Activated T-cell treated with anti-CD3 and anti-CD28 coated beads, Interleukin-2, amount 50 U/mL, for 24 hours (primary cell): ENCODE results near the gene ALDOC.

Experiments used
- DNase-seq: peaks from one replicate; pipeline ENCODE4 v3.0.0-alpha.2; 2020
- H3K27ac Mint-ChIP-seq: 2 replicates; pipeline ENCODE4 v1.8.0; 2020; ENCODE audit warnings: mild to moderate bottlenecking, mixed read lengths
- H3K27me3 Mint-ChIP-seq: 2 replicates; pipeline ENCODE4 v1.8.0; 2020; ENCODE audit warnings: mixed read lengths
- H3K36me3 Mint-ChIP-seq: 2 replicates; pipeline ENCODE4 v1.8.0; 2020; ENCODE audit warnings: low read depth, mixed read lengths
- H3K4me1 Mint-ChIP-seq: 2 replicates; pipeline ENCODE4 v1.8.0; 2020; ENCODE audit warnings: low read depth, mixed read lengths
- H3K4me3 Mint-ChIP-seq: 2 replicates; pipeline ENCODE4 v1.8.0; 2020; ENCODE audit warnings: mild to moderate bottlenecking, moderate library complexity, mixed read lengths
- H3K9me3 Mint-ChIP-seq: 2 replicates; pipeline ENCODE4 v1.8.0; 2020; ENCODE audit warnings: mixed read lengths

The ALDOC gene

DNA sequence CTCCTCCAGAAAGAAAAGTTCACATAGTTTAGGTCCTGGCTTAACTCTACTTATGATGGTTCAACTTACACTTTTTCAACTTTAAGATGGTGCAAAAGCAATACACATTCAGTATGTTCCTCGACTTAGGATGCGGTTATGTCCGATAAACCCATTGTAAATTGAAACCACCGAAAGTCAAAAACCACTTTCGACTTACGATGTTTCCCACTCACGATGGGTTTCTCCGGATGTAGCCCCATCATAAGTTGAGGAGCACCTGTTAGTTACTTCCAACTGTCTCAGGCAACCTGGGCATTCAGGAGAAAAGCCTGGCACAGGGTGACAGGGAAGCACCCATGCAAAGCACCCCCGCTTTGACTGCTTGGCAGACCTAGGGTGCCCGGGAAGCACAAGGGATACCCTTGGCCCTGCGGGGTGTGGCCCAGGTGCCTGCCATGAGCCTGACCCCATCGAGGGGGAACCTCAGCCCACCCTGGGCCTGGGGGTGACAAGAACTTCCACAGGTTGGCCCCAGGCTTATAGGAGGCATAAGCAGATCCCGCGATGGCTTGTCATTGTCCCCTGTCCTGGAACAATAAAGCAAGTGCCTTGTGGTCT is 38.3 kb downstream of the ALDOC start:
- H3K9me3 Mint-ChIP-seq = no peaks in the 10 kb centered on the region
- H3K27ac Mint-ChIP-seq = no peak overlapping the region
- no peak for DNase-seq
- H3K36me3 Mint-ChIP-seq = no peaks in the 10 kb centered on the region
- no peaks in the 10 kb centered on the region for H3K4me1 Mint-ChIP-seq
- no peak overlapping the region for H3K4me3 Mint-ChIP-seq
- no peaks in the 10 kb centered on the region for H3K27me3 Mint-ChIP-seq

DNA sequence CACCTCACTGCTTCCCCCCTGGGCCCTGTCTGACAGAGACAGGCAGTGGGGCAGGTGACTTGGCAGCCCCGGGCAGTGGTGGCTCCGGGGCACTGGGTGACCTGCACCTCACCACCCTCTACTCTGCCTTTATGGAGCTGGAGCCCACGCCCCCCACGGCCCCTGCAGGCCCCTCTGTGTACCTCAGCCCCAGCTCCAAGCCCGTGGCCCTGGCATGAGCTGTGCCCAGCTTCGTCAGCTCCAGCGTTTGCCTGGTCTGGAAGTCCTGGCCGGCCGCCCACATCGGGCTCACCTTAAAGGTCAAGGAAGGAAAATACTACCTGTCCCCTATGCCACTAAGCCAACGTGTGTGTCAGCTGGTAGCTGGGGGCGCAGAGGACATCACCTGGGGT is 39.5 kb downstream of the ALDOC start:
- H3K4me1 Mint-ChIP-seq = no peaks in the 10 kb centered on the region
- H3K36me3 Mint-ChIP-seq = no peaks in the 10 kb centered on the region
- no peaks in the 10 kb centered on the region for H3K27me3 Mint-ChIP-seq
- no peaks in the 10 kb centered on the region for H3K9me3 Mint-ChIP-seq
- no peak for DNase-seq
- H3K4me3 Mint-ChIP-seq = no peak overlapping the region
- no peak overlapping the region for H3K27ac Mint-ChIP-seq

DNA sequence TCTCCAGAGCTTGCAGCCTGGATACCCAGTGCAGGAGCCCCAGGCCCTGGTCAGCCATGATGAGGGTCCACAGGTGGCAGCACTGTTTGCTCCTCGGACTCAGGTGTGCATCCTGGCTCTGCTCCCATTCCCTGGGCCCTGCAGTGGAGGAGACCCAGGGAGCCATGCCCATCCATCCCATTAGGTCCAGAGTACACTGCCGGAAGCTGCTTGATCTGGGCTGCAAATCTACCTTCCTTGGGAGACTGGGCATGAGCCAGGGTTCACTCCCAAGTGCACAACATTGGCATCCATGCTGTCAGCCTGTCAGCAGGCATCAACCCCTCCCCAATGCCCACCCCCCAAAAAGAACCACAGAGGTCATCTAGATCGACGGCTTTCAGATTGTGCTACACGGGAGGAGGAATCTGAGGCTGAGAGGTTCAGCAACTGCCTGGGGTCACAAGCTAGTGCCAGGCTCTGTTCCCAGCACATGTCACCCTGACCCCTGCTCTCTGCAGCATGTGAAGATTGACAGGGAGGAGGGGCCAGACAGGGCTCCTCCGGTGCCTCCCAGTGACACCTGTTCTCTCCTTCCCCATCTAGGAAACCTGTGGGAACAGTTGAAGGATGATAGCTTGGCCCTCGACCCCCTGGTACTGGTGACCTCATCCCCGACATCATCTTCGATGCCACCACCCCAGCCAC is 40.0 kb downstream of the ALDOC start:
- H3K4me1 Mint-ChIP-seq = no peaks in the 10 kb centered on the region
- no peaks in the 10 kb centered on the region for H3K27me3 Mint-ChIP-seq
- no peak overlapping the region for H3K4me3 Mint-ChIP-seq
- DNase-seq = no peak
- no peaks in the 10 kb centered on the region for H3K9me3 Mint-ChIP-seq
- H3K36me3 Mint-ChIP-seq = no peaks in the 10 kb centered on the region
- no peak overlapping the region for H3K27ac Mint-ChIP-seq

DNA sequence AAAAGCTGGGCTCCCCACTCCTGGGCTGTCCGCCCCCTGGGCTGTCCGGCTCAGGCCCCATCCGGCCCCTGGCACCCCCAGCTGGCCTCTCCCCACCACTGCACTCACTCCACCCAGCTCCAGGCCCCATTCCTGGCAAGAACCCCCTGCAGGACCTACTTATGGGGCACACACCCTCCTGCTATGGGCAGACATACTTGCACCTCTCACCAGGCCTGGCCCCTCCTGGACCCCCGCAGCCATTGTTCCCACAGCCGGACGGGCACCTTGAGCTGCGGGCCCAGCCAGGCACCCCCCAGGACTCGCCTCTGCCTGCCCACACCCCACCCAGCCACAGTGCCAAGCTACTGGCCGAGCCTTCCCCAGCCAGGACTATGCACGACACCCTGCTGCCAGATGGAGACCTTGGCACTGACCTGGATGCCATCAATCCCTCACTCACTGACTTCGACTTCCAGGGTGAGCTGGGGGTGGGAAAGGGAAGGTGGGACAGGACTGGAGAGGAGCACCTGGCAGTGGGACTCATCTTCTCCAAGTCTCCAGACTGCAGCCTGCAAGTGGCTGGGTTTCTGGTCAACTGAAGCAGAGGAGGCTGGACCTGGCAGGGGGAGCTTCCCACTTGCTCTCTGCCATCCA is 41.8 kb downstream of the ALDOC start:
- H3K27ac Mint-ChIP-seq = no peak overlapping the region
- H3K27me3 Mint-ChIP-seq = no peaks in the 10 kb centered on the region
- no peak overlapping the region for H3K4me3 Mint-ChIP-seq

DNA sequence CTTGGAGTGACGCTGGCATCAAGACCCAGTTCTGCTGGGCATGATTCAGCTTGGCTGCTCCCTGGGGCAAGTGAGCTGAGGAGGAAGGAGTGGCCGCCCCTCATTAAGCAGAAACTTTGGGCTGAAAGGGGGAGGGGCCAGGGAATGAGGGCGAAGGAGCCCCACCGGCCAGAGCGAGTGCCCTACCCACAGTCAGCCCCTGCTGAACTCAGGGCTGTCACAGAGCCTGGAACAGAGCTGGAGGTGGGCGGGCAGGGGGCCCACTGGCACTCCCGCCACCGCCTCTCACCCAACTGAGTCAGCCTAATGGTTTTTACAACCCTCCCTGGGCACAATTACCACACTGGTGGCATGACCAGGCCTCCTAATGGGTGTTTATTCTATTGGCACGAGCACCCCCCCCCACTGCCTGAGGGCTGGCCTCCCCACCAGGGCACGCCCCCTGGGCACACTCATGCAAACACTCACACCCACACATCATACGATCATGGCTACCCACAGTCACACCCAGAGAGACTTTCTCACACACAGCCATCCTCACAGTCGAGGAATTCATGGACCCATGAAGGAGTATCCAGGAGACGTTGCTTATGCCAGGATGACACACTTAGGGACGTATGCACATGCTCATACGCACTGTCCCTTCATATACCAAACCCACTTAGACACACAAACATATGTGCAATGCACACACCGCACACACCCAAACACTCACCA is 43.4 kb downstream of the ALDOC start:
- Mint-ChIP-seq H3K4me3 (no peak overlapping the region), H3K36me3 (no peaks in the 10 kb centered on the region), H3K27ac (no peak overlapping the region), H3K27me3 (no peaks in the 10 kb centered on the region), H3K4me1 (no peaks in the 10 kb centered on the region), H3K9me3 (no peaks in the 10 kb centered on the region)
- DNase-seq = no peak

More for the DNA sequence above, 41.8 kb downstream of the ALDOC start:
- H3K9me3 Mint-ChIP-seq = no peaks in the 10 kb centered on the region
- no peak for DNase-seq
- H3K36me3 Mint-ChIP-seq = no peaks in the 10 kb centered on the region
- no peaks in the 10 kb centered on the region for H3K4me1 Mint-ChIP-seq

DNA sequence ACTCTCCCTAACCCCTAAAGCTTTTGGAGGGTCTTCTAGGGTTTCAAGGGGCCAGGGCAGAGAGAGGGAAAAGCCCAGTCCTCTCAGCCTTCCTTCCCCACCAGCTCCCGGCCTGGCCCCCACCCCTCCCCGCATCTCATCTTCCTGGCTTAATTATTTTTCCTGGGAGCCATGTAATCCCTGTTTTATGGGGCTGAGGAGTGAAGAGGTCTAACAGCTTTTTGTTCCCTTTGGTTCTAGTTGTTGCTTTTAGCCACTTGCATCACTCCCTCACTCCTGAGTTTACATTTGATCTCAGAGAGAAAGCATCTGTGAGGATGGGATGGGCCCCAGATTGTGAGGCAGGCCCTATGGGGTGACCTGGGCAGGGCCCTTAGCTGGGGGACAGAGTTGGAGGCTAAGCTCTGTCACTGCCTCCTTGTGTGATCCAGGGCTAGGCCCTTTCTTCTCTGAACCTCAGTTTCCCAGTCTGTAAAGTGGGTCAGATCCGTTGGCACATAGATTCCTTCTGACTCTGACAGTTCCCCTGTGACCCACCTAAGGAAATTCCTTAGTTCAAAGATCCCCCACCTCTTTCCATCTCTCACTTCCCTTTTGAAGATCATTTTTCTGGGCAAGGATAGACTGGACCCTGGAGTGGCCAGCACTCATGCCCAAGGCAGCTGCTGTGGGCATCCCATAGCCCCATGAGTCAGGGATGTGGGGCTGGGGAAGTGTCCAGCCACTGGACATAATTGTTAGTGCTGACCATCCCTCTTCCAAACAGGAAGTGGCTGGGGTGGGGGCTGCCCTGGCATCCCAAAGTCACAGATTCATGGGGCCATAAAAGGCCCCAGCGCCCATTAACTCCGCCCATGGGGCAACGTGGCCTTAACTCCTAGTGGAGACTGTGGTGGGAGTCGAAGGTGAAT is 44.4 kb downstream of the ALDOC start:
- Mint-ChIP-seq H3K9me3 (no peaks in the 10 kb centered on the region), H3K4me3 (no peak overlapping the region), H3K27ac (no peak overlapping the region), H3K36me3 (no peaks in the 10 kb centered on the region), H3K4me1 (no peaks in the 10 kb centered on the region), H3K27me3 (no peaks in the 10 kb centered on the region)
- DNase-seq = no peak

DNA sequence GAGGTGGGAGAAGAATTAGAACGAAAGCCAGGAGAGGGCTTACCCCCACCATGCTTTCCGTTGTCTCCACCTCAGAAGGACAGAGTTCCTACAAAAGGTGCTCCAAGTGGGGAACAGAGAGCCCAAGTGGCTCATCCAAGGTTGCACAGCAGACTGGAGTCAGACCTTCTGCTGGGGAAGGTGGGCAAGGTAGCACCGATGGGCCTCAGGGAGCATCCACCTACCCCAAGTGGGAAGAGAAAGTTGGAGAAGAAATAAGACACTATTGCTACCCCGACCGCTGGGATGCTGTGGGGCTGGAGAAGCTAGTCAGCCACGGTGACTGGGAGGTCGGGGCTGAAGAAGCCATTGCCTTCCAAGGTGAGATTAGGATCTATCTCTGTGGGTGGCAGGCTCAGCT is 45.8 kb downstream of the ALDOC start:
- Mint-ChIP-seq H3K36me3 (no peaks in the 10 kb centered on the region), H3K27ac (no peak overlapping the region), H3K27me3 (no peaks in the 10 kb centered on the region), H3K4me1 (no peaks in the 10 kb centered on the region), H3K4me3 (no peak overlapping the region), H3K9me3 (no peaks in the 10 kb centered on the region)
- no peak for DNase-seq

DNA sequence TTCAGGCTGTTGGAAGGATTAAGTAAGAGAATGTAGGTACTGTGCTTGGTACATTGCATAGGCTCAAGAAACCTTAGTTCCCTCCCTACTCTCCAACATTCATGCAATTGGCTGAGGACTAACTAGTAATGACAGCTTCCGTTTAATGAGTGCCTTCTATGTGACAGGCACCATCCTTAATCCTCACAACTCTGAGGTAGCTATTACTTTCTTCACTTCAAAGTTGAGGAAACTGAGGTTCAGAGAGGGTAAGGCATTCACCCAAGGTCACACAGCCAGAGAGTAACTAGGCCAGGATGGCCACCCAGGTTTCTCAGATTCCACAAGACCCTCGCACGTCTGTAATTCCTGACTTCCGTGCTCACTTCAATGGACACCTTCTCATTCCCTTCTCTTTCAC is 46.4 kb downstream of the ALDOC start:
- DNase-seq = no peak
- Mint-ChIP-seq H3K4me3 (no peak overlapping the region), H3K36me3 (no peaks in the 10 kb centered on the region)

DNA sequence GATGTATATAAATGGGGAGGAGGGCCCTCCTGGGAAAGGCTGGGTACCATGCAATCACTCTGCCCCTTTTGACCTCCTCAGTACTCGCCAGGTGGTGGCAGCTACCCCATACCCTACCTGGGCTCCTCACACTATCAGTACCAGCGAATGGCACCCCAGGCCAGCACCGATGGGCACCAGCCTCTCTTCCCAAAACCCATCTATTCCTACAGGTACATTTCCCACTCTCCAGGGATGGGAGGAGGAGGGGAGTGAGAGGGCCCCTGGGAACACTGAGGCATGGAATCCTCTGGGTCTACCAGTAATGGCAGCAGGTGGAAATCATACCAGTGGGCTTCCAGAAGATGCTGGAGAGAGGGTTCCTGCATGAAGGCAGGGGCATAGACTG is 47.7 kb downstream of the ALDOC start:
- H3K4me3 Mint-ChIP-seq = no peak overlapping the region
- H3K27me3 Mint-ChIP-seq = no peaks in the 10 kb centered on the region
- H3K9me3 Mint-ChIP-seq = no peaks in the 10 kb centered on the region
- no peaks in the 10 kb centered on the region for H3K4me1 Mint-ChIP-seq
- no peaks in the 10 kb centered on the region for H3K36me3 Mint-ChIP-seq
- no peak for DNase-seq
- no peak overlapping the region for H3K27ac Mint-ChIP-seq

More for the DNA sequence above, 46.4 kb downstream of the ALDOC start:
- no peaks in the 10 kb centered on the region for H3K9me3 Mint-ChIP-seq
- H3K4me1 Mint-ChIP-seq = no peaks in the 10 kb centered on the region
- no peaks in the 10 kb centered on the region for H3K27me3 Mint-ChIP-seq
- no peak overlapping the region for H3K27ac Mint-ChIP-seq

DNA sequence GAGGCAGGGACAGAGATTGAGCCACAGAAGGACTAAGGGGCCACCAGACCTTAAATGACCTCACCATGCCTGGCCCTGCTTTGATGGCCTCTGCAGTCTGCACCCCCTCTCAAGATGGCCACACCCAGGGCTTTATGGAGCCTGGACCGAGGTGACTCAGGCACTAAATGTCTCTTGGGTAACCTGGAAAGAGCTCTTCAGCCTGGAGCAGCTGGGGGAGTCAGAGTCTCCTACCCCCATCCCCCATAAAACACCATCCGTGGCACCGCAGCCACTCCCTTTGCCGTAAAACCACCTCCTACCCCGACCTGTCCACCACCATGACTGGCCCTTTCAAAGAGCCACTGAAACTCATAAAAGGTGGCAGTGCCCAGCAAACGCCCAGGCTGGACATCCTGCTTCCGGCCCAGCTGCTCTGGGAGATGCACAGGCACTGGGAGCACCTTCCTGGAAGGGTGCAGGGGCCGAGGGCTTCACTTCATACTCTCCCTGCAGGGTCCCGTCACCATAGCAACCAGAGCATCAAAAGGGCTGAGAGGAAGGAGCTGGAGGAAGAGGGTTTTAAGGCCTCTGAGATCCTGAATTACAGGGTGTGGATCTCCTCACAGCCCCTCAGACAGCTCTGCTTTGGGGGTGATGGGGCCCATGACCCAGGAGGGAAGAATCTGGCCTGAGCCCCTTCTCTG is 48.2 kb downstream of the ALDOC start:
- no peaks in the 10 kb centered on the region for H3K27me3 Mint-ChIP-seq
- H3K4me1 Mint-ChIP-seq = no peaks in the 10 kb centered on the region
- no peak overlapping the region for H3K4me3 Mint-ChIP-seq
- H3K36me3 Mint-ChIP-seq = no peaks in the 10 kb centered on the region
- no peak overlapping the region for H3K27ac Mint-ChIP-seq
- no peaks in the 10 kb centered on the region for H3K9me3 Mint-ChIP-seq
- DNase-seq = no peak

DNA sequence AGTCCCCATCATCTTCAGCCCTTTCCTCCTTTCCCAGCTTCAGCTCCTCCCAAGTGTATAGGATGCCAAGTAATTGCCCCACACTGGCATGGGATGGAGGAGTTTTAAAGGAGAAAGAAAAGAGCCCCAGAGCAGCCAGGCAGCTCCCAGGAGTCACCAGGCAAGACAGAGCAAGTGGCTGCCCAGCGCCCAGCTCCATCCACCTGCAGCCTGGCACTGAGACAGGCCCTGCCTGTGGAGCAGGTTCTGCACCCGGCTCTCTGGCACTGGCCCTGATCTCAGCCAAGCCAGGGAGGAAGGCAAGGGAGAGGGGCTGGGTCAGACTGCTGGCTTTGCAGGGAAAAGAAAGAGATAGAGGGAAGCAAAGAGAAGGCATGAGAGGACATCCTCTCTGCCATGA is 48.8 kb downstream of the ALDOC start:
- Mint-ChIP-seq H3K36me3 (no peaks in the 10 kb centered on the region), H3K27me3 (no peaks in the 10 kb centered on the region), H3K4me1 (no peaks in the 10 kb centered on the region), H3K27ac (no peak overlapping the region), H3K4me3 (no peak overlapping the region), H3K9me3 (no peaks in the 10 kb centered on the region)
- DNase-seq = no peak

DNA sequence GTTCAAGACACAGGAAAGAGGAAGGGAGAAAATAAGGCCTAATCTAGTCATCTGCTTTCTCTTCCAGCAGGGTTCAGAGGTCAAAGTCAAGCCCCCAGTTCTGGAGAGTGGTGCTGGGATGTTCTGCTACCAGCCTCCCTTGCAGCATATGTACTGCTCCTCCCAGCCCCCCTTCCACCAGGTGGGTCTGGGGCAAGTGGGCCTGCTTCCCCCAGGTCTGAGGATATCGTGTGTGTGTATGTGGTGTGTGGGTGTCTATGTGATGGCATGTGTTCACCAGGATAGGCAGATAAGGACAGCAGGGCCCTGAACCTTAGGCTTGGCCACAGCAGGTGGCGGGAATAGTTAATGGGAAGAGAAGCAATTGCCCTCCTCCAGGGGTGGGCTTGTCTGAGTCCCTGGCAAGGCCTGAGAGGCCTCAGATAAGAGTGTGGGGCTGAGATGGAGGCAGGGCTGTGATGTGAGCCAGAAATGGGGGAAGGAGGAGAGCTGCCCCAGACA is 49.5 kb downstream of the ALDOC start:
- no peak for DNase-seq
- H3K9me3 Mint-ChIP-seq = no peaks in the 10 kb centered on the region
- H3K4me3 Mint-ChIP-seq = no peak overlapping the region
- H3K4me1 Mint-ChIP-seq = no peaks in the 10 kb centered on the region
- no peak overlapping the region for H3K27ac Mint-ChIP-seq
- no peaks in the 10 kb centered on the region for H3K36me3 Mint-ChIP-seq
- no peaks in the 10 kb centered on the region for H3K27me3 Mint-ChIP-seq

DNA sequence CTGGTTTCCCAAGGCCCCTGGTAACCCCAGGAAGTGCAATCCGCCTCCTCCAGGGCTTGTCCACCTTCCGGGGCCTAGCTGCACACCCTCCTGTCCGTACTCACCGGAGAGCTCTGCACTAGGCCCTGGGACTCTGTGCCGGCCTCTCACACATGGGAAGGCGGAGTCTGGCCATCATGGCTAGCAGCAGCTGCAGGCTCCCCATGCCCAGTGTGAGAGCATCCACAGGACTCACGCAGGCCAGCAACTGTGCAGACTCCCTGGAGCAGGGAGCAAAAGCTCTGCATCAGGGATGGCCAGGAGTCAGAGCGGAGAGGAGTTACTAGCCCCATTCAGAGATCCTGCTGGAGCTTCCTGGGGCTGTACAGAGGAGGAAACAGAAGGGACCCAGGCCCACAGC is 50.3 kb downstream of the ALDOC start:
- Mint-ChIP-seq H3K9me3 (no peaks in the 10 kb centered on the region), H3K4me1 (no peaks in the 10 kb centered on the region), H3K27me3 (no peaks in the 10 kb centered on the region), H3K36me3 (no peaks in the 10 kb centered on the region), H3K27ac (no peak overlapping the region), H3K4me3 (no peak overlapping the region)
- no peak for DNase-seq
